Neuron (in vitro differentiated cells): ENCODE results near the gene IL5RA.

ENCODE experiments used
- H2AFZ ChIP-seq: one replicate; pipeline ENCODE4 v1.6.1; 2013; ENCODE audit warnings: low read depth, mild to moderate bottlenecking, inconsistent platforms, low read length, moderate library complexity
- H3K27me3 ChIP-seq: one replicate; pipeline ENCODE4 v1.6.1; 2013; ENCODE audit warnings: low read length; ENCODE audit not compliant: insufficient read depth
- H3K36me3 ChIP-seq: one replicate; pipeline ENCODE4 v1.6.1; 2013; ENCODE audit warnings: low read length; ENCODE audit not compliant: insufficient read depth
- H3K4me1 ChIP-seq: one replicate; pipeline ENCODE4 v1.6.1; 2013; ENCODE audit warnings: low read length; ENCODE audit not compliant: insufficient read depth
- H3K4me3 ChIP-seq: 2 replicates; pipeline ENCODE4 v1.5.1; 2013; ENCODE audit warnings: mild to moderate bottlenecking, low read length, moderate library complexity
- H3K9me3 ChIP-seq: one replicate; pipeline ENCODE4 v1.6.1; 2013; ENCODE audit warnings: low read length

IL5RA gene

GRCh38 chr3:3110299-3110630, at the start of gene IL5RA:
TSS of gene IL5RA (minus strand) at chr3:3110374. CDS start at chr3:3104984, 5,390 bp downstream.
- no peaks in the 10 kb centered on the region for H3K4me1 ChIP-seq
- no peaks in the 10 kb centered on the region for H3K36me3 ChIP-seq
- H3K9me3 ChIP-seq = no peaks in the 10 kb centered on the region
- H2AFZ ChIP-seq = no peak within 1 kb of the TSS
- H3K27me3 ChIP-seq = peaks cover 2% of the 10 kb centered on the region
- H3K4me3 ChIP-seq = no peak within 1 kb of the TSS

GRCh38 chr3:3157484-3157883, 47.3 kb upstream of the IL5RA start:
- no peak overlapping the region for H3K4me3 ChIP-seq
- no peak overlapping the region for H2AFZ ChIP-seq
- no peaks in the 10 kb centered on the region for H3K9me3 ChIP-seq
- no peaks in the 10 kb centered on the region for H3K4me1 ChIP-seq
- H3K27me3 ChIP-seq = no peaks in the 10 kb centered on the region
- peaks cover 59% of the 10 kb centered on the region for H3K36me3 ChIP-seq

GRCh38 chr3:3154879-3155610, 44.9 kb upstream of the IL5RA start:
- Histone ChIP-seq H3K36me3 (peaks cover 73% of the 10 kb centered on the region), H3K9me3 (no peaks in the 10 kb centered on the region), H3K27me3 (no peaks in the 10 kb centered on the region), H3K4me3 (no peak overlapping the region), H2AFZ (no peak overlapping the region), H3K4me1 (no peaks in the 10 kb centered on the region)

GRCh38 chr3:3151513-3151912, 41.3 kb upstream of the IL5RA start:
- Histone ChIP-seq H3K4me1 (no peaks in the 10 kb centered on the region), H3K27me3 (no peaks in the 10 kb centered on the region), H2AFZ (no peak overlapping the region), H3K36me3 (peaks cover 89% of the 10 kb centered on the region), H3K4me3 (no peak overlapping the region), H3K9me3 (no peaks in the 10 kb centered on the region)

GRCh38 chr3:3149560-3149959, 39.4 kb upstream of the IL5RA start:
- Histone ChIP-seq H3K4me1 (no peaks in the 10 kb centered on the region), H2AFZ (no peak overlapping the region), H3K36me3 (peaks cover 89% of the 10 kb centered on the region), H3K27me3 (no peaks in the 10 kb centered on the region), H3K9me3 (no peaks in the 10 kb centered on the region), H3K4me3 (no peak overlapping the region)

GRCh38 chr3:3145831-3146230, 35.7 kb upstream of the IL5RA start:
- peaks cover 78% of the 10 kb centered on the region for H3K36me3 ChIP-seq
- no peaks in the 10 kb centered on the region for H3K9me3 ChIP-seq
- no peak overlapping the region for H3K4me3 ChIP-seq
- no peak overlapping the region for H2AFZ ChIP-seq
- peaks cover 11% of the 10 kb centered on the region for H3K4me1 ChIP-seq
- H3K27me3 ChIP-seq = no peaks in the 10 kb centered on the region

GRCh38 chr3:3141939-3142338, 31.8 kb upstream of the IL5RA start:
- Histone ChIP-seq H3K4me1 (peaks cover 11% of the 10 kb centered on the region), H2AFZ (no peak overlapping the region), H3K27me3 (no peaks in the 10 kb centered on the region), H3K9me3 (no peaks in the 10 kb centered on the region), H3K36me3 (peaks cover 72% of the 10 kb centered on the region), H3K4me3 (no peak overlapping the region)

GRCh38 chr3:3137526-3137925, 27.4 kb upstream of the IL5RA start:
- Histone ChIP-seq H3K9me3 (no peaks in the 10 kb centered on the region), H2AFZ (no peak overlapping the region), H3K4me1 (peaks cover 5% of the 10 kb centered on the region), H3K27me3 (no peaks in the 10 kb centered on the region), H3K36me3 (peaks cover 54% of the 10 kb centered on the region), H3K4me3 (no peak overlapping the region)

- Histone ChIP-seq H3K27me3 (no peaks in the 10 kb centered on the region), H3K4me1 (no peaks in the 10 kb centered on the region), H2AFZ (no peak overlapping the region), H3K9me3 (no peaks in the 10 kb centered on the region), H3K36me3 (peaks cover 47% of the 10 kb centered on the region), H3K4me3 (no peak overlapping the region)
Observed at GRCh38 chr3:3134750-3135448, 24.7 kb upstream of the IL5RA start.

- peaks cover 48% of the 10 kb centered on the region for H3K36me3 ChIP-seq
- H3K27me3 ChIP-seq = no peaks in the 10 kb centered on the region
- H2AFZ ChIP-seq = no peak overlapping the region
- H3K4me3 ChIP-seq = no peak overlapping the region
- peaks cover 2% of the 10 kb centered on the region for H3K9me3 ChIP-seq
- H3K4me1 ChIP-seq = no peaks in the 10 kb centered on the region
Observed at GRCh38 chr3:3133500-3133899, 23.3 kb upstream of the IL5RA start.

GRCh38 chr3:3129579-3129978, 19.4 kb upstream of the IL5RA start:
- Histone ChIP-seq H3K4me1 (peaks cover 12% of the 10 kb centered on the region), H3K4me3 (no peak overlapping the region), H2AFZ (no peak overlapping the region), H3K27me3 (no peaks in the 10 kb centered on the region), H3K9me3 (peaks cover 2% of the 10 kb centered on the region), H3K36me3 (peaks cover 26% of the 10 kb centered on the region)

GRCh38 chr3:3127432-3128010, 17.3 kb upstream of the IL5RA start:
- Histone ChIP-seq H3K36me3 (peaks cover 26% of the 10 kb centered on the region), H3K4me3 (peak overlapping the region; percentile 99), H3K27me3 (no peaks in the 10 kb centered on the region), H3K4me1 (peaks cover 12% of the 10 kb centered on the region), H2AFZ (peak overlapping the region; percentile 95), H3K9me3 (peaks cover 2% of the 10 kb centered on the region)
